Body of pancreas (tissue), 4 donors: ENCODE results near the gene CPSF4L. TPM values are rescaled to one million over a fixed set of nuclear protein-coding genes. Genes with fewer than 3 reads are reported as not detected.

Experiments
- ATAC-seq: fragments of 150-250 bp; one replicate; pipeline ENCODE4 v1.9.1; 2016
- DNase-seq, 4 donors: peaks; one replicate each; pipeline ENCODE4 v3.0.0-alpha.2; 2019
- H3K27ac ChIP-seq, 4 donors: fragments of 200-600 bp; sonication (generic); 1 replicate in 3 of 4; 2 replicates in 1 of 4; pipeline versions ENCODE4 v1.5.1 to v1.6.1; 2016 to 2019; ENCODE audit warnings: mild to moderate bottlenecking in 1 of 4, mixed read lengths in 1 of 4, moderate library complexity in 1 of 4
- H3K27me3 ChIP-seq, 2 donors: fragments of 200-600 bp; sonication (generic); one replicate each; pipeline ENCODE4 v1.6.0; 2016; ENCODE audit warnings: mild to moderate bottlenecking in 1 of 2
- H3K36me3 ChIP-seq, 2 donors: fragments of 200-600 bp; sonication (generic); replicated peaks in 1 of 2; 2 replicates each; pipeline ENCODE4 v1.5.1; 2016; ENCODE audit warnings: low read depth in 2 of 2; ENCODE audit not compliant: insufficient read depth in 1 of 2
- H3K4me1 ChIP-seq: fragments of 200-600 bp; sonication (generic); one replicate; pipeline ENCODE4 v1.6.0; 2016
- H3K4me3 ChIP-seq, 2 donors: fragments of 200-600 bp; sonication (generic); 1 replicate in 1 of 2; 2 replicates in 1 of 2; pipeline ENCODE4 v1.5.1; 2016 to 2019
- H3K9me3 ChIP-seq, 3 donors: fragments of 200-600 bp; sonication (generic); 1 replicate in 2 of 3; 2 replicates in 1 of 3; pipeline ENCODE4 v1.5.1; 2016
- CTCF ChIP-seq, 7 experiments: fragments of 450-650 bp in 4 of 7; fragments of 200-600 bp in 3 of 7; sonication (generic) in 3 of 7; IDR thresholded peaks; one replicate each; pipeline ENCODE4 v1.5.1; 2016 to 2019; ENCODE audit warnings: antibody characterized with exemption in 7 of 7
- POLR2A ChIP-seq, 3 donors: fragments of 450-650 bp; IDR thresholded peaks; one replicate each; pipeline ENCODE4 v1.6.1; 2016; ENCODE audit warnings: antibody characterized with exemption in 3 of 3, mild to moderate bottlenecking in 2 of 3
- WGBS, 2 donors: methylation state at CpG; one replicate each; pipeline ENCODE4 v1.1.5; 2017; 5-methylcytosine and 5-hydroxymethylcytosine counted together
- intact Hi-C: fragments of 100-400 bp; cut with DNase I; formaldehyde crosslinking; loops from one replicate; pipeline ENCODE4 v1.15.1; 2023
- total RNA-seq, 2 donors: library from RNA; depleted of rRNA; stranded (reverse); fragments of >200 nt; gene quantifications; one replicate each; pipeline ENCODE4 v1.1.0, GENCODE V29; 2016

Gene CPSF4L
- total RNA-seq, 2 donors from 2014 or later, result not detected

GRCh38 chr17:73228748-73229236, 32.9 kb downstream of the CPSF4L start:
- H3K9me3 ChIP-seq, result no peaks in the 10 kb centered on the region
- H3K36me3 ChIP-seq, result no peaks in the 10 kb centered on the region
- DNase-seq, result peak; percentile 82 to 88 (median 86)
- peak overlapping the region; percentile 40 to 64 (median 48) for H3K27ac ChIP-seq
- TF ChIP-seq CTCF (IDR thresholded peaks at IDR 0.05) (no peak), POLR2A (IDR thresholded peaks at IDR 0.05) (no peak)
- H3K4me1 ChIP-seq, result peaks cover 55% of the 10 kb centered on the region
- H3K27me3 ChIP-seq, result no peaks in the 10 kb centered on the region
- intact Hi-C loops, result no loop called here
- WGBS, 2 donors, result 0 to 4% methylated on average over 2 of the region's 2 CpGs
- H3K4me3 ChIP-seq, result no peak overlapping the region
- ATAC-seq, result peak; percentile 63

GRCh38 chr17:73227944-73228343, 33.7 kb downstream of the CPSF4L start:
- H3K27me3 ChIP-seq, result no peaks in the 10 kb centered on the region
- ATAC-seq, result no peak
- H3K4me1 ChIP-seq, result peaks cover 48% of the 10 kb centered on the region
- 23 to 30% methylated on average over 6 of the region's 6 CpGs for WGBS, 2 donors
- no peaks in the 10 kb centered on the region for H3K36me3 ChIP-seq
- H3K4me3 ChIP-seq, result no peak overlapping the region
- peak overlapping the region; percentile 11 to 64 (median 40) for H3K27ac ChIP-seq
- no peaks in the 10 kb centered on the region for H3K9me3 ChIP-seq
- no peak for TF ChIP-seq POLR2A (IDR thresholded peaks at IDR 0.05)
- TF ChIP-seq CTCF (IDR thresholded peaks at IDR 0.05), result no peak
- peak in 1 of 4 donors; percentile 16 for DNase-seq
- intact Hi-C loops, result no loop called here

- DNase-seq, result no peak
- 52 to 58% methylated on average over 3 of the region's 3 CpGs for WGBS, 2 donors
- H3K4me3 ChIP-seq, result no peak overlapping the region
Measured at GRCh38 chr17:73227379-73227778, 34.3 kb downstream of the CPSF4L start.

GRCh38 chr17:73226556-73227172, 35.0 kb downstream of the CPSF4L start:
- Histone ChIP-seq H3K36me3 (no peaks in the 10 kb centered on the region), H3K27me3 (no peaks in the 10 kb centered on the region), H3K4me1 (peaks cover 48% of the 10 kb centered on the region), H3K9me3 (no peaks in the 10 kb centered on the region), H3K4me3 (no peak overlapping the region), H3K27ac (no peak overlapping the region)
- WGBS, 2 donors, result 63 to 66% methylated on average over 3 of the region's 3 CpGs
- DNase-seq (no peak), ATAC-seq (no peak)
- intact Hi-C loops, result no loop called here
- no peak for TF ChIP-seq POLR2A (IDR thresholded peaks at IDR 0.05)
- TF ChIP-seq CTCF (IDR thresholded peaks at IDR 0.05), result no peak

More at GRCh38 chr17:73227379-73227778, 34.3 kb downstream of the CPSF4L start:
- no peaks in the 10 kb centered on the region for H3K36me3 ChIP-seq
- TF ChIP-seq POLR2A (IDR thresholded peaks at IDR 0.05), result no peak
- no peak for TF ChIP-seq CTCF (IDR thresholded peaks at IDR 0.05)
- no peaks in the 10 kb centered on the region for H3K9me3 ChIP-seq
- intact Hi-C loops, result no loop called here
- H3K4me1 ChIP-seq, result peaks cover 48% of the 10 kb centered on the region
- H3K27me3 ChIP-seq, result no peaks in the 10 kb centered on the region
- peak overlapping the region in 2 of 4 donors; percentile 56 to 64 for H3K27ac ChIP-seq
- ATAC-seq, result no peak
